Hematopoietic multipotent progenitor cell treated with erythropoietin and hydrocortisone succinate and interleukin-3 and kit ligand, for 17 days (in vitro differentiated cells): ENCODE results near the gene SSH2.
"Not testable (repeated sequence)": the region's sequence is repeated elsewhere in the genome, so short reads cannot be mapped to it uniquely, and the experiment has no call there.

Experiments used
- DNase-seq: peaks from one replicate; pipeline ENCODE4 v3.0.0-alpha.2; 2015; ENCODE audit warnings: low spot score

Gene SSH2

GRCh38 chr17:29709866-29710519, 220.0 kb downstream of the SSH2 start:
- no peak for DNase-seq

- no peak for DNase-seq
Measured at GRCh38 chr17:29707212-29707571, 222.8 kb downstream of the SSH2 start.

GRCh38 chr17:29706045-29706431, 224.0 kb downstream of the SSH2 start:
- DNase-seq = no peak

GRCh38 chr17:29705386-29705785, 224.6 kb downstream of the SSH2 start:
- DNase-seq = no peak

- no peak for DNase-seq
Measured at GRCh38 chr17:29699283-29699682, 230.7 kb downstream of the SSH2 start.

- no peak for DNase-seq
Measured at GRCh38 chr17:29698837-29699236, 231.2 kb downstream of the SSH2 start.

- DNase-seq = no peak
Measured at GRCh38 chr17:29698019-29698777, 231.8 kb downstream of the SSH2 start.

GRCh38 chr17:29697371-29697770, 232.7 kb downstream of the SSH2 start:
- DNase-seq = no peak

GRCh38 chr17:29694918-29695563, 235.0 kb downstream of the SSH2 start:
- no peak for DNase-seq

- no peak for DNase-seq
Measured at GRCh38 chr17:29693751-29694150, 236.3 kb downstream of the SSH2 start.

GRCh38 chr17:29687596-29687995, 242.4 kb downstream of the SSH2 start:
- no peak for DNase-seq

GRCh38 chr17:29686993-29687590, 242.9 kb downstream of the SSH2 start:
- no peak for DNase-seq

- no peak for DNase-seq
Measured at GRCh38 chr17:29683481-29683880, 246.5 kb downstream of the SSH2 start.

GRCh38 chr17:29682987-29683386, 247.0 kb downstream of the SSH2 start:
- no peak for DNase-seq

GRCh38 chr17:29682054-29682453, 248.0 kb downstream of the SSH2 start:
- DNase-seq = no peak

GRCh38 chr17:29677824-29678223, 252.2 kb downstream of the SSH2 start:
- no peak for DNase-seq

GRCh38 chr17:29677221-29677791, 252.7 kb downstream of the SSH2 start:
- DNase-seq = no peak

- not testable (repeated sequence) for DNase-seq
Measured at GRCh38 chr17:29675961-29676360, 254.1 kb downstream of the SSH2 start.

- no peak for DNase-seq
Measured at GRCh38 chr17:29674281-29674680, 255.7 kb downstream of the SSH2 start.

GRCh38 chr17:29671661-29672060, 258.4 kb downstream of the SSH2 start:
- DNase-seq = no peak

GRCh38 chr17:29669266-29669665, 260.8 kb downstream of the SSH2 start:
- DNase-seq = no peak

- DNase-seq = no peak
Measured at GRCh38 chr17:29667969-29668368, 262.1 kb downstream of the SSH2 start.

- DNase-seq = no peak
Measured at GRCh38 chr17:29665481-29665810, 264.6 kb downstream of the SSH2 start.
